Smooth muscle cell (in vitro differentiated cells): Measurements from ENCODE around the gene MAML3. TPM values are rescaled to one million over a fixed set of nuclear protein-coding genes. Genes with fewer than 3 reads are reported as not detected.

ENCODE experiments used
- DNase-seq: peaks from one replicate; lab custom pipeline; 2025; ENCODE audit not compliant: unreplicated experiment; lab: John Stamatoyannopoulos, UW
- H2AFZ ChIP-seq: fragments of 200-600 bp; sonication (generic); 2 replicates; pipeline ENCODE4 v1.6.0; 2016; ENCODE audit warnings: antibody characterized with exemption, low read depth, mild to moderate bottlenecking
- H3F3A ChIP-seq: fragments of 200-600 bp; sonication (generic); 2 replicates; pipeline ENCODE4 v1.6.0; 2017; ENCODE audit warnings: antibody characterized with exemption, low read depth
- H3K27ac ChIP-seq: fragments of 200-600 bp; sonication (generic); 2 replicates; pipeline ENCODE4 v1.5.1; 2016; ENCODE audit warnings: low read depth, mild to moderate bottlenecking
- H3K27me3 ChIP-seq: fragments of 200-600 bp; sonication (generic); 2 replicates; pipeline ENCODE4 v1.6.1; 2016; ENCODE audit warnings: low read depth, mild to moderate bottlenecking
- H3K36me3 ChIP-seq: fragments of 200-600 bp; sonication (generic); 2 replicates; pipeline ENCODE4 v1.5.1; 2016; ENCODE audit warnings: low read depth
- H3K4me1 ChIP-seq: fragments of 200-600 bp; sonication (generic); 2 replicates; pipeline ENCODE4 v1.5.1; 2016; ENCODE audit warnings: low read depth
- H3K4me2 ChIP-seq: fragments of 200-600 bp; sonication (generic); 2 replicates; pipeline ENCODE4 v1.6.0; 2016; ENCODE audit warnings: mild to moderate bottlenecking
- H3K4me3 ChIP-seq: fragments of 200-600 bp; sonication (generic); 2 replicates; pipeline ENCODE4 v1.5.1; 2016; ENCODE audit warnings: mild to moderate bottlenecking
- H3K79me2 ChIP-seq: fragments of 200-600 bp; sonication (generic); 2 replicates; pipeline ENCODE4 v1.6.0; 2016; ENCODE audit warnings: low read depth, mild to moderate bottlenecking
- H3K9ac ChIP-seq: fragments of 200-600 bp; sonication (generic); 2 replicates; pipeline ENCODE4 v1.6.0; 2016; ENCODE audit warnings: low read depth
- H3K9me3 ChIP-seq: fragments of 200-600 bp; sonication (generic); replicated peaks from 2 replicates; pipeline ENCODE4 v1.5.1; 2016; ENCODE audit warnings: low read depth
- H4K20me1 ChIP-seq: fragments of 200-600 bp; sonication (generic); 2 replicates; pipeline ENCODE4 v1.6.0; 2016; ENCODE audit warnings: low read depth
- whole genome bisulfite sequencing: methylation state at CpG from one replicate; pipeline ENCODE4 v1.1.7; 2016; ENCODE audit warnings: low lambda C conversion rate; 5-methylcytosine and 5-hydroxymethylcytosine counted together
- polyA plus RNA-seq: library from polyadenylated mRNA; unstranded; fragments of >200 nt; fragmentation: Nextera tagmentation; extraction: Ambion mirVana; gene quantifications from 2 replicates; pipeline ENCODE4 v1.2.1, GENCODE V29; 2016
- total RNA-seq: library from RNA; depleted of rRNA; stranded (reverse); fragments of >200 nt; gene quantifications from 2 replicates; pipeline ENCODE4 v1.2.3, GENCODE V29; 2014
- TF ChIP-seq, protein P1 (sequence below): fragments of 200-600 bp; sonication (generic); IDR thresholded peaks from 2 replicates; pipeline ENCODE4 v1.5.1; 2017; ENCODE audit warnings: borderline replicate concordance, mild to moderate bottlenecking, antibody characterized with exemption; ENCODE audit not compliant: insufficient read depth, poor library complexity, severe bottlenecking

Gene MAML3
- total and polyA plus RNA-seq, 2 experiments from 2014 or later, result 4.9 to 12.6 TPM

DNA sequence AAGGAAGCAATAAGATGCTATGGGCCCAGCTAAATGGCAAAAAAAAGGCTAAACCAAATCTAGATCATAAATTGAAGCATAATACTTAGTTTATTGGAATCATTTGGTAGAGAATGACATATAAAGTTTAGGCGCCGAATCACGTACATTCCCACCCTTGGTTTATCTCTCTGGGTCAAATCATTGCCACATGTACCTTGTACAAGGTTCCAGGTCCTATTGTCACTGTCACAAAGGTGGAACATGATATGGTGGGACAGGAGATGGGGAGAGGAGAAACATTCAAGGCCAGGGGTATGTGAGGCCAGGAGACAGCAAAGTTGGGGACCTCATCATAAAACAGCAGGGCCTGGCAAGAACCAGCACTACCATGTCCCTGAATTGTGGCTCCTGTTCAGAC lies 13.4 kb downstream of the MAML3 start:
- peak overlapping the region; percentile 57 for H3K27ac ChIP-seq
- DNase-seq, result no peak
- WGBS, result over 99% methylated on average over 3 of the region's 3 CpGs

DNA sequence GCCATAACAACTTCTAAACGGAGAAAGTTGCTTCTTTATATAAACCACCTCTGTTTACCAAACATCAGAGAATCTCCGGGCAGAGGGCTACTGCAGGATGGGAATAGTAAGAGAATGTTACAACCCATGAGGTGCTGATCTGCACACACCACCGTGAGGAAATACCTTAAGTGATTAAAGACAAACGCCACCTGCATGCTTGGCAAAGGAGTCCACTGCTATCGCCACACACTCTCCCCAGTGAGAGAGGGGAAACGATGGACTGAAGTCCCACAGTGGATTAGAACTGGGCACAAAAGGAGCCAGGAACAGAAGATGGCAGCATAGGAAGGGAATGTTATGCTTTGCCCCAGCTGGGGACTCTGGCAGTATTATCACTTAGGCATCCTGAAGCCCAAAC lies 15.6 kb downstream of the MAML3 start:
- Histone ChIP-seq H3K36me3 (no peaks in the 10 kb centered on the region), H3K27me3 (no peaks in the 10 kb centered on the region), H3F3A (peaks cover 11% of the 10 kb centered on the region), H3K4me1 (peaks cover 26% of the 10 kb centered on the region), H4K20me1 (no peaks in the 10 kb centered on the region), H3K79me2 (peaks cover 94% of the 10 kb centered on the region), H3K9me3 (no peaks in the 10 kb centered on the region), H3K9ac (no peak overlapping the region), H2AFZ (peak overlapping the region; percentile 32), H3K4me3 (no peak overlapping the region), H3K27ac (peak overlapping the region; percentile 89), H3K4me2 (peak overlapping the region; percentile 81)
- TF ChIP-seq, protein P1, sequence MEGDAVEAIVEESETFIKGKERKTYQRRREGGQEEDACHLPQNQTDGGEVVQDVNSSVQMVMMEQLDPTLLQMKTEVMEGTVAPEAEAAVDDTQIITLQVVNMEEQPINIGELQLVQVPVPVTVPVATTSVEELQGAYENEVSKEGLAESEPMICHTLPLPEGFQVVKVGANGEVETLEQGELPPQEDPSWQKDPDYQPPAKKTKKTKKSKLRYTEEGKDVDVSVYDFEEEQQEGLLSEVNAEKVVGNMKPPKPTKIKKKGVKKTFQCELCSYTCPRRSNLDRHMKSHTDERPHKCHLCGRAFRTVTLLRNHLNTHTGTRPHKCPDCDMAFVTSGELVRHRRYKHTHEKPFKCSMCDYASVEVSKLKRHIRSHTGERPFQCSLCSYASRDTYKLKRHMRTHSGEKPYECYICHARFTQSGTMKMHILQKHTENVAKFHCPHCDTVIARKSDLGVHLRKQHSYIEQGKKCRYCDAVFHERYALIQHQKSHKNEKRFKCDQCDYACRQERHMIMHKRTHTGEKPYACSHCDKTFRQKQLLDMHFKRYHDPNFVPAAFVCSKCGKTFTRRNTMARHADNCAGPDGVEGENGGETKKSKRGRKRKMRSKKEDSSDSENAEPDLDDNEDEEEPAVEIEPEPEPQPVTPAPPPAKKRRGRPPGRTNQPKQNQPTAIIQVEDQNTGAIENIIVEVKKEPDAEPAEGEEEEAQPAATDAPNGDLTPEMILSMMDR, result no peak
- 62% methylated on average over 6 of the region's 6 CpGs for WGBS
- no peak for DNase-seq

More for the DNA sequence above, 13.4 kb downstream of the MAML3 start:
- no peaks in the 10 kb centered on the region for H3K36me3 ChIP-seq
- TF ChIP-seq, protein P1, result no peak
- H3K27me3 ChIP-seq, result no peaks in the 10 kb centered on the region
- no peak overlapping the region for H3K9ac ChIP-seq
- H3K9me3 ChIP-seq, result no peaks in the 10 kb centered on the region
- no peak overlapping the region for H2AFZ ChIP-seq
- H3K4me3 ChIP-seq, result no peak overlapping the region
- H3F3A ChIP-seq, result peaks cover 11% of the 10 kb centered on the region
- no peak overlapping the region for H3K4me2 ChIP-seq
- H3K4me1 ChIP-seq, result peaks cover 31% of the 10 kb centered on the region
- H4K20me1 ChIP-seq, result no peaks in the 10 kb centered on the region
- H3K79me2 ChIP-seq, result peaks cover 95% of the 10 kb centered on the region

DNA sequence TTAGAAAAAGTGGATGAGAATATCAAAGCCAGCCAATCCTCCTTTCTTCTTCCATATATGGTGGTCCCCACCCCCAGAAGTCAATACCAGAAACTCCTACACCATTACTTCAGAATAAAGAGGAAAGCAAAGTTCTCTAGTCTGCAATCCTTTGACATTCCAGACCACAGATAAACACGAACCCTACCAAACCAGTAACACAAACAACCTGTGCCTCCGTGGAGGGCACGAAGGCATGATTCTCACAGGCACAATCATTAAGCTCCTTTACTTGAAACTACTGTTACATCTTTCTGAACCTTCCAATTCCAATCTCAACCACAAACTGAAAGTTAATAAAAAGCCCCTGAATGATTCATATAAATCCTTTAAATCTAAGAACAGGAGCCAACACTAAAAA lies 16.3 kb downstream of the MAML3 start:
- no peak for DNase-seq
- H3K36me3 ChIP-seq, result no peaks in the 10 kb centered on the region

More for the DNA sequence above, 16.3 kb downstream of the MAML3 start:
- H3K27me3 ChIP-seq, result no peaks in the 10 kb centered on the region
- no peaks in the 10 kb centered on the region for H4K20me1 ChIP-seq
- peaks cover 94% of the 10 kb centered on the region for H3K79me2 ChIP-seq
- peak overlapping the region; percentile 36 for H3K9ac ChIP-seq
- peak overlapping the region; percentile 37 for H3K4me3 ChIP-seq
- peak overlapping the region; percentile 81 for H3K4me2 ChIP-seq
- WGBS, result 2% methylated on average over 3 of the region's 3 CpGs
- H3K9me3 ChIP-seq, result no peaks in the 10 kb centered on the region
- peaks cover 26% of the 10 kb centered on the region for H3K4me1 ChIP-seq
- H3F3A ChIP-seq, result peaks cover 11% of the 10 kb centered on the region
- H2AFZ ChIP-seq, result peak overlapping the region; percentile 12
- H3K27ac ChIP-seq, result peak overlapping the region; percentile 89
- TF ChIP-seq, protein P1, result no peak
